ENCODE data around the gene RNU4-1.

The RNU4-1 gene

DNA sequence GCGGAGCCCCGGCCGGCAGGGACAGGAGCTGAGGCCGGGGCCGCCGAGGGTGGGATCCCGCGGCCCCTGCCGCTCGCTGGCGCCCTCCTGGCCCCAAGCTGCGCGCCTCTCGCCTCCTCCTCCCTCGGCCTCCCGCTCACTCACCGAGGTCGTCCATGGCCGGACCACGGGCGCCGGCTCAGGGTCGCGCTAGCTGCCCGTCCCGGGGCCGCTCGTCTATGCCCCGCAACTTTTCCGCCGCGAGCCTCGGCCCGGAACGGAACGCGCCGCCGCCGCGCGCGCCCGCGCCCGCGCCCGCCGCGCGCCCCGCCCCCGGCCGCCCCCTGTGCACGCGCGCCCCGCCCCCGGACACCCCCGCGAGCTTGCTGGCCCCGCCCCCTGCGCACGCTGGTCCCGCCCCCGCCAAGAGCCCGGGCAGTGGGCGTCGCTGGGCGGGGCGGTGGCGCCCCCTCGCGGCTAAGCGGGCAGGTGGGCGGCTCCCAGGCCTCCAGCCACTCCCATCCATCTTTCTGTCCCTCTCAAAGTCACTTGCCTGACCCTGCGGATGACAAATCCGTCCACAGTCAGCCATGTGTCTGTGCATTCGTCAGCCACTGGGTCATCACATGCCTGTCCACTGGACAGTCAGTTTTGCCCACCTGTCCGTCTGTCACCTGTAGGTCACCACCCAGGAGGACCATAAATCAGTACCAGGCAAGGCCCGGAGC is 27.4 kb downstream of the RNU4-1 start, which contains the start of gene PXN:
TSS of gene PXN (minus strand) at position 258 of the 707 bp plus-strand sequence. CDS start at position 157, 101 bp downstream.
- 5% methylated on average over 42 to 45 of the region's 81 CpGs for WGBS, 2 experiments (ENCODE audit: insufficient coverage in 2 of 2)
- H3K4me3 ChIP-seq (ENCODE audit: extremely low read depth, insufficient read depth, low read length, poor library complexity, severe bottlenecking), result peak within 1 kb of the TSS; percentile 87
- peaks cover 28% of the 10 kb centered on the region for H3K36me3 ChIP-seq (ENCODE audit: control insufficient read depth, insufficient read depth, low read length)
- peaks cover 34% of the 10 kb centered on the region for H3K4me1 ChIP-seq (ENCODE audit: control insufficient read depth, insufficient read depth, low read length, poor library complexity, severe bottlenecking)
- H3K27ac ChIP-seq (ENCODE audit: low read depth, low read length, severe bottlenecking), result no peak within 1 kb of the TSS
- H3K9me3 ChIP-seq (ENCODE audit: control insufficient read depth, low read length), result no peaks in the 10 kb centered on the region

DNA sequence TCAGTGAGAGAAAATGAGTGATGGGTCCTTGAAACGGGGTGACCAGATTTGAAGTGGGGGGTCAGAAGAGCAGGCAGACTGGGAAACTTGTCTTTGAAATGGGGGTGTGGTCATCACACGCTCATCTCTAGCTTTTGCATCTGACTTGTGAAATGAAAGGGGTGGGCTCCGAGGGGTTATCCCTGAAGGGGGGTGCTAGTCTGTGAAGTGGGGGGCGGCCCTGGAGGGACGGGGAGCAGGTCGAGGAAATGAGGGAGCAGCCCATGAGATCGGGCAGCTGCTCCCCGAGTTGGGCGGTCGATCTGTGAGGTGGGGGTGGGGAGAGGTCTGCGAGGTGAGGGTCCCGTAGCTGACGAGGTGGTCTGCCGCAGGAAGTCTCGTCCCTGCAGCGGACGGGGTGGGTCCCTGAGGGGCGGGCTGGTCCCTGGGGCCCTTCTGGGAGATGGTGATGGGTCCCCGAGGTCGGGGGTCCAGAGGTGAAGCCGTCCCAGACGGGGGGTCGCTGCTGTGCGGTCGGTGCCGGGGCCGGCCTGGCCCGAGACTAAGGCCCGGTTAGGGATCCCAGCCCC is 28.0 kb downstream of the RNU4-1 start:
- H3K9me3 ChIP-seq (ENCODE audit: control insufficient read depth, low read length), result no peaks in the 10 kb centered on the region
- H3K36me3 ChIP-seq (ENCODE audit: control insufficient read depth, insufficient read depth, low read length), result peaks cover 30% of the 10 kb centered on the region
- peaks cover 34% of the 10 kb centered on the region for H3K4me1 ChIP-seq (ENCODE audit: control insufficient read depth, insufficient read depth, low read length, poor library complexity, severe bottlenecking)
- peak overlapping the region; percentile 87 for H3K4me3 ChIP-seq (ENCODE audit: extremely low read depth, insufficient read depth, low read length, poor library complexity, severe bottlenecking)
- WGBS, 2 experiments (ENCODE audit: insufficient coverage in 2 of 2), result 0 to 1% methylated on average over 13 to 27 of the region's 29 CpGs
- H3K27ac ChIP-seq (ENCODE audit: low read depth, low read length, severe bottlenecking), result no peak overlapping the region

DNA sequence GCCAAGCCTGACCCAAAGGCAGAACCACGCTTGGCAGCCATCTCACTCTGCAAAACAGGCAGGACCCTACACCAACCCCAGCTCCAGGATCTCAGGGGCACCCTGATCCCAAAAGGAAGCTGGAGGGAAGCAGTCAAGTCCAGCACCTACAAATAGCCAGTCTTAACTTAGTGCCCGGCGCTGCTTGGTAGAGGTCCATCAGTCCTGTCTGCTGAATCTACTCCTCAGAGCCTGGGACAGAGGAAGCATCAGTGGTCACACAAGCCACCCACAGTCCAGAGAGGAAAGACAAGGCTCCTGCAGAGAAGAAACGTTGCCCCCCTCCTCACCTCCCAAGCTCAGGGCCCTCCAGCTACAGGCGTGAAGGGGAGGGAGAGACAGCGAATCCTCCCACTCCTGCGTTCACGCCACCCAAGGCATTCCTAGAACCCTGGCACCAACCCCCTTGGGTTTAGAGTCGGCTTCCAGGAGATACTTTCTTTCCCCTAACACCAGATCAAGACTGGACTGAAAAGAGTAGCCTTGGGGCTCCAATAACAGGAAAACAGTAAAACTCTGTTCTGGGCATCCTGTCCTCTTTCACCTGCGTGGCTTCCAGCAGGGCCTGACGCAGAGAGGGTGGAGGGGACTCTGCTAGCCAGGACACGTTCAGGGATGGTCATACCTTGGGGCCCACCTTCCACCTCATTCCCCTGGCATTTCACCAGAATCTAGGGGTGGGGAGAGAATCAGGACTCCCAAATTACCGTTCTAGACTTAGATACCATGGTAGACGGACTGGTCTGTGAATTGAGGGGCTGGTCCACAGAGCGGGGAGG is 28.7 kb downstream of the RNU4-1 start:
- Histone ChIP-seq H3K27ac (ENCODE audit: low read depth, low read length, severe bottlenecking) (peak overlapping the region; percentile 29), H3K9me3 (ENCODE audit: control insufficient read depth, low read length) (no peaks in the 10 kb centered on the region), H3K4me1 (ENCODE audit: control insufficient read depth, insufficient read depth, low read length, poor library complexity, severe bottlenecking) (peaks cover 34% of the 10 kb centered on the region), H3K4me3 (ENCODE audit: extremely low read depth, insufficient read depth, low read length, poor library complexity, severe bottlenecking) (peak overlapping the region; percentile 87), H3K36me3 (ENCODE audit: control insufficient read depth, insufficient read depth, low read length) (peaks cover 37% of the 10 kb centered on the region)
- WGBS, 2 experiments (ENCODE audit: insufficient coverage in 2 of 2), result 45 to 50% methylated on average over 6 to 7 of the region's 15 CpGs

DNA sequence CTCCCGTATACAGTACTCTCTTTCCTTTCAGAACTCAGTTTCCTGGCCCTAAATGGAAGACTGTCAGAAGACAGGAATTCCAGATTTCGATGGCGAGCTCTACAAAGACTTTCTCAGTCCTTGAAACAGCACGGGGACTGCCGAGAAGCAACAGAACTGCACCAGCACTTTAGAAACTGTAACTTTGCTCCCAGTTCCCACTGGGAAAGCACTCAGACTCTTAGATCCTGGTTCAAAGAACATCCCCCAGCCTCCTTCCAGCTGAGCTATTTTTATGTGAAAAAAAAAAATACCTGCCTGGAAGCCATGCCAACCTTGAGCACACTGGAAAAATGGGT is 29.3 kb downstream of the RNU4-1 start:
- Histone ChIP-seq H3K4me3 (ENCODE audit: extremely low read depth, insufficient read depth, low read length, poor library complexity, severe bottlenecking) (peak overlapping the region; percentile 87), H3K9me3 (ENCODE audit: control insufficient read depth, low read length) (no peaks in the 10 kb centered on the region), H3K36me3 (ENCODE audit: control insufficient read depth, insufficient read depth, low read length) (peaks cover 37% of the 10 kb centered on the region), H3K27ac (ENCODE audit: low read depth, low read length, severe bottlenecking) (peak overlapping the region; percentile 29), H3K4me1 (ENCODE audit: control insufficient read depth, insufficient read depth, low read length, poor library complexity, severe bottlenecking) (peaks cover 34% of the 10 kb centered on the region)
- 52 to 66% methylated on average over 5 of the region's 5 CpGs for WGBS, 2 experiments (ENCODE audit: insufficient coverage in 2 of 2)

DNA sequence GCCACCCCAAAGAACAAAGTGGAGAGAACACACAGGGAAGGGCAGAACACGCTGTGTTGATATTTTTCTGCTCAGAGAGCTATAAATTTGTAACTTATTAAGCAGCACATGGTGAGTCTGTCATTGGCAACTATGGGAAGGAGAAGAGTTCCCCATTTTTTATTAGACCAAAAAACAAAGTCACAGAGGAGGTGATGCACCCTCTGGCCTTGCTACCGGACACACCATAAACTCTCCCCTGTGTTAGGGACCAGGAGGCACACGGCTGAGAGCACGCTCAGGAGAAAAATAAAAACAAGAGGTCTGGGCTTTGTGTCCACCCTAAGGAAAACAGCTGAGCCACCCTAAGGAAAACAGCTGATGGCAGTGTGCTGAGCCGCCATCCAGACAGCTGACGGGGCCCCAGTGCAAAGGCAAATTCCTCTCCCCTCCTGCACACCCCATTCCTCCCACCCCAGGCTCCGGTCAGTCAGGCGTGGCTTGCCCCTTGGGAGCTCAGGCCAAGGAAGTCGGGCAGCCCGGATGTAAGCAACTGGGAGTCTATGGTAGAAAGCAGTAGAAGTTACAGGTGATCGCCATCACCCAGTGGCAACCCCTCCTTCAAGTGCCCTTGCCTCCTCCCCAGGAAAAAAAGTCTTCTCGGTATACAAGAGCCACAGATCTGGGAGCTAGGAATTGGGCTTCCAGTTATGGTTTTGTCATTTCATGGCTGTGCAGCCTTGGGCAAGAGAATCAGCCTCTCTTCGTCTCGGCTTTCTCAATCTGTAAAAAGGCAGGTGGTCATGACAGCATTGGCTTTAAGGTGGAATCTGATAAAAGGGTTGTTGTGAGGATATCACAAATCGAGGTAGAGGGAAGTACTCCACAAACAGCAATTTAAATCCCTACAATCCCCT is 29.9 kb downstream of the RNU4-1 start:
- Histone ChIP-seq H3K9me3 (ENCODE audit: control insufficient read depth, low read length) (no peaks in the 10 kb centered on the region), H3K36me3 (ENCODE audit: control insufficient read depth, insufficient read depth, low read length) (peaks cover 42% of the 10 kb centered on the region), H3K27ac (ENCODE audit: low read depth, low read length, severe bottlenecking) (no peak overlapping the region), H3K4me3 (ENCODE audit: extremely low read depth, insufficient read depth, low read length, poor library complexity, severe bottlenecking) (peak overlapping the region; percentile 87), H3K4me1 (ENCODE audit: control insufficient read depth, insufficient read depth, low read length, poor library complexity, severe bottlenecking) (peaks cover 34% of the 10 kb centered on the region)
- 79 to 87% methylated on average over 3 to 5 of the region's 15 CpGs for WGBS, 2 experiments (ENCODE audit: insufficient coverage in 2 of 2)

DNA sequence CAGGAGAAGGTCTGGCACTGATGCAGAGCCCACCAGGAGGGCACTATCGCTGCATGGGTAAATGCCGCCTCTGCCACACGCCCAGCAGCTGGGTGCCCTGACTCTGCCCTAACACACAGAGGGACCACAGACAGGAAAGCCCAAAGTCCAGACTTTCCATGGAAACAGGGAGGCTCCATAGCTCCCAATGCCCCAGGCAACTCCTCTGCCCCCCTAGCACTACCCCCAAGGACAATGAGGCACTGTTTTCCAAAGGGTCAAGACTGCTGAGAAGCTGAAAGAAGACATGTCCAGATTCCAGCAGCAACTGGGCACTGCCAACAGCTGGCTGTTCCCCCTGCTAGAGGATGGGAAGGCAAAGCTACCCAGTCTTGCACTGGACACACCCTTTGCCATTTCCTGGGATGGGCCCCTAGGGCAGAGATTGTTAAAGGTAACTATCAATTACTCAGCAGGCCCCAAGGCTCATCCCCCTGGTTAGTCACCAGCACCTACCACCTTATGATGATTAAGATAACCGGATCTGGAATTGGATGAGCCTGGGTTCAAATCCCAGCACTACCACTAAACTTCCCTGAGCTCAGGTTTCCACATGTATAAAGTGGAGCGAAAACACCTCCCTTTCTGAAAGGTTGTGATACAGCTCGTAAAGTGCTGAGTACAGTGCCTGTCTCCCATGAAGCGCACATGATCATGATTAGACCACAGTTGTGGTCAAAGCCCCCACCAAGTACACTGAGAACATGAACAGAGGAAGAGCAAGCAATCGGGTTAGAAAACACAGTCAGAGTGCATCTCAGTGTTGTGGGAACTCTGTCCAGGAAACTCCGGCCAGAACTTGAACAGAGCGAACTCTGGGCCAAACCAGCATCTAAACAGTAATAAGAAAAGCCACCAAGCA is 30.8 kb downstream of the RNU4-1 start:
- Histone ChIP-seq H3K4me1 (ENCODE audit: control insufficient read depth, insufficient read depth, low read length, poor library complexity, severe bottlenecking) (peaks cover 38% of the 10 kb centered on the region), H3K36me3 (ENCODE audit: control insufficient read depth, insufficient read depth, low read length) (peaks cover 43% of the 10 kb centered on the region), H3K9me3 (ENCODE audit: control insufficient read depth, low read length) (no peaks in the 10 kb centered on the region), H3K27ac (ENCODE audit: low read depth, low read length, severe bottlenecking) (no peak overlapping the region), H3K4me3 (ENCODE audit: extremely low read depth, insufficient read depth, low read length, poor library complexity, severe bottlenecking) (peak overlapping the region; percentile 87)
- 91 to 96% methylated on average over 6 to 10 of the region's 10 CpGs for WGBS, 2 experiments (ENCODE audit: insufficient coverage in 2 of 2)

DNA sequence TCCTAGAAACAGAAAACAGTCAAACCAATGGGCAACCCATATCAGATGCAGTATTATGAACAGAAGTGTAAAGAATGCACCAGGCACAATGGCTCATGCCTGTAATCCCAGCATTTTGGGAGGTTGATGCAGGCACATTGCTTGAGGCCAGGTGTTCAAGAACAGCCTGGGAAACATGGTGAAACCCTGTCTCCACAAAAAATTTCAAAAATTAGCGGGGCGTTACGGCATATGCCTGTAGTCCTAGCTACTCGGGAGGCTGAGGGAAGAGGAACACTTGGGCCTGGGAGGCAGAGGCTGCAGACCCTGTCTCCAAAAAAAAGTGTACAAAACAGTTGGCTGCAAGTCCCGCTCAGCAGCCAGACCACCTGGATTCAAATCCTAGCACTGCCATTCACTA is 32.4 kb downstream of the RNU4-1 start:
- Histone ChIP-seq H3K27ac (ENCODE audit: low read depth, low read length, severe bottlenecking) (no peak overlapping the region), H3K4me1 (ENCODE audit: control insufficient read depth, insufficient read depth, low read length, poor library complexity, severe bottlenecking) (peaks cover 31% of the 10 kb centered on the region), H3K4me3 (ENCODE audit: extremely low read depth, insufficient read depth, low read length, poor library complexity, severe bottlenecking) (no peak overlapping the region), H3K9me3 (ENCODE audit: control insufficient read depth, low read length) (no peaks in the 10 kb centered on the region), H3K36me3 (ENCODE audit: control insufficient read depth, insufficient read depth, low read length) (peaks cover 51% of the 10 kb centered on the region)
- 96 to 98% methylated on average over 4 to 5 of the region's 5 CpGs for WGBS, 2 experiments (ENCODE audit: insufficient coverage in 2 of 2)

DNA sequence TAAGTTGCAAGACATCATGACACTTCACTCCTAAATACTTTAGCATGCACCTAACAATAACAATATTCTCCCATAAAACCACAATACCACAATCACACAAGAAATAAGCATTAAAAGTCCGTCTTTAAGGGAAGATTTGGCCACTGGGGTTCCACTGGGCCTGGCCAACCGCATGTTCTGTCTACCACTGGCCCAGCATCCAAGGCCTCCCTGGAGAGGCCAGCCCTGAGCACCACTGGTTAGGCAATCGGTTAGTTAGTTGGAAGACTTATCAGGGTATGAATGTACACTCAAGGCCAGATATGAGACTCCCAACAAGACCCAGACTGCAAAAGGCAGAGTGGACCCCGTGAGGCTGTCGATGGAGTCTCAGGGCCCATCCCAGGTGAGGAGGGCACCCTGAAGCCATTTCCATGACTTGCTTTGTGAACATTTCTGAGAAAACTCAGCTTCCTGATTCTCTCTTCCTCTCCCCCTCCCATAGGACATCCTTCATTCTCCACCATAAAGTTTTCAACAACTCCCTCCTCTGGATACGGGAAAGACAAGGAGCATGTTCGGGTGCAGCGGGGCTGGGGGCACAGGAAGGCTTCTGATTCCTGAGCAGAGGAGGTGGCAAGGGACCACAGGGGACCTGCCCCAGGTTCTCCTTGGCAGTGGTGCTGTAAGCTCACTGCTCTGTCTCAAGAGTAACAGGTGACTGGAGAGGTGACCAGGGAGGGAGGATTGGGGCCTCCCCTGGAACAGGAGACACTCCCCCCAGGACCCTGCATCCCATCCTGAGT is 33.4 kb downstream of the RNU4-1 start:
- peaks cover 31% of the 10 kb centered on the region for H3K4me1 ChIP-seq (ENCODE audit: control insufficient read depth, insufficient read depth, low read length, poor library complexity, severe bottlenecking)
- no peak overlapping the region for H3K27ac ChIP-seq (ENCODE audit: low read depth, low read length, severe bottlenecking)
- no peak overlapping the region for H3K4me3 ChIP-seq (ENCODE audit: extremely low read depth, insufficient read depth, low read length, poor library complexity, severe bottlenecking)
- WGBS, 2 experiments (ENCODE audit: insufficient coverage in 2 of 2), result 92 to 100% methylated on average over 6 to 7 of the region's 8 CpGs
- no peaks in the 10 kb centered on the region for H3K9me3 ChIP-seq (ENCODE audit: control insufficient read depth, low read length)
- H3K36me3 ChIP-seq (ENCODE audit: control insufficient read depth, insufficient read depth, low read length), result peaks cover 59% of the 10 kb centered on the region

DNA sequence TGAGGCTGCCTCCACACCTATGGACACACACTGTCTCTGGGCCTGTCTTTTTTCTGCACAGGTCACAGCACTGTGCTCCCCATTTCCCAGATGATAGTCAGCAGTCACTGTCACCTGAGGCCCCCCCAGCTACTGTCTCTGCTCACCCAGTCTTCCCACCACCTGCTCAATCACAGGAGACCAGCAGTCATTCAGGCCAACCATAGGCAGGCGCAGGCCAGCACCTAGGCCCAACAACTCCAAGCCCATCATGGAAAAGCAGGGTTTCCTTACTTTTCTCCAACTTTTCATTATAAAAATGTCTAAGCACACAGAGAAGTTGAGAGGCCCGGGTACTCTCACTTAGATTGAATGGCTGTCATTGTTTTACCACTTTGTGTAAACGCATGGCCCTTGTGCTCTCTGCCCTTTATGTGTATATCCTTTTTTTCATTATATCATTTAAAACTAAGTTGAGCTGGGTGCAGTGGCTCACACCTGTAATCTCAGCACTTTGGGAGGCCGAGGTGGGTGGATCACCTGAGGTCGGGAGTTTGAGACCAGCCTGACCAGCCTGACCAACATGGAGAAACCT is 34.6 kb downstream of the RNU4-1 start:
- Histone ChIP-seq H3K4me3 (ENCODE audit: extremely low read depth, insufficient read depth, low read length, poor library complexity, severe bottlenecking) (no peak overlapping the region), H3K4me1 (ENCODE audit: control insufficient read depth, insufficient read depth, low read length, poor library complexity, severe bottlenecking) (peaks cover 25% of the 10 kb centered on the region), H3K9me3 (ENCODE audit: control insufficient read depth, low read length) (no peaks in the 10 kb centered on the region), H3K27ac (ENCODE audit: low read depth, low read length, severe bottlenecking) (no peak overlapping the region), H3K36me3 (ENCODE audit: control insufficient read depth, insufficient read depth, low read length) (peaks cover 66% of the 10 kb centered on the region)
- WGBS, 2 experiments (ENCODE audit: insufficient coverage in 2 of 2), result 96 to 97% methylated on average over 3 to 5 of the region's 5 CpGs

Measured in mesodermal cell (in vitro differentiated cells).